HG02981 (cell line): ENCODE measurements around the gene PCF11.
"Not testable (repeated sequence)": the region's sequence is repeated elsewhere in the genome, so short reads cannot be mapped to it uniquely, and the experiment has no call there.

Source experiments
- ATAC-seq: cut with Tn5 transposase; IDR thresholded peaks from one replicate; pipeline ENCODE4 v1.9.1; 2021; ENCODE audit warnings: mild to moderate bottlenecking, moderate library complexity; ENCODE audit not compliant: unreplicated experiment

Gene PCF11, protein sequence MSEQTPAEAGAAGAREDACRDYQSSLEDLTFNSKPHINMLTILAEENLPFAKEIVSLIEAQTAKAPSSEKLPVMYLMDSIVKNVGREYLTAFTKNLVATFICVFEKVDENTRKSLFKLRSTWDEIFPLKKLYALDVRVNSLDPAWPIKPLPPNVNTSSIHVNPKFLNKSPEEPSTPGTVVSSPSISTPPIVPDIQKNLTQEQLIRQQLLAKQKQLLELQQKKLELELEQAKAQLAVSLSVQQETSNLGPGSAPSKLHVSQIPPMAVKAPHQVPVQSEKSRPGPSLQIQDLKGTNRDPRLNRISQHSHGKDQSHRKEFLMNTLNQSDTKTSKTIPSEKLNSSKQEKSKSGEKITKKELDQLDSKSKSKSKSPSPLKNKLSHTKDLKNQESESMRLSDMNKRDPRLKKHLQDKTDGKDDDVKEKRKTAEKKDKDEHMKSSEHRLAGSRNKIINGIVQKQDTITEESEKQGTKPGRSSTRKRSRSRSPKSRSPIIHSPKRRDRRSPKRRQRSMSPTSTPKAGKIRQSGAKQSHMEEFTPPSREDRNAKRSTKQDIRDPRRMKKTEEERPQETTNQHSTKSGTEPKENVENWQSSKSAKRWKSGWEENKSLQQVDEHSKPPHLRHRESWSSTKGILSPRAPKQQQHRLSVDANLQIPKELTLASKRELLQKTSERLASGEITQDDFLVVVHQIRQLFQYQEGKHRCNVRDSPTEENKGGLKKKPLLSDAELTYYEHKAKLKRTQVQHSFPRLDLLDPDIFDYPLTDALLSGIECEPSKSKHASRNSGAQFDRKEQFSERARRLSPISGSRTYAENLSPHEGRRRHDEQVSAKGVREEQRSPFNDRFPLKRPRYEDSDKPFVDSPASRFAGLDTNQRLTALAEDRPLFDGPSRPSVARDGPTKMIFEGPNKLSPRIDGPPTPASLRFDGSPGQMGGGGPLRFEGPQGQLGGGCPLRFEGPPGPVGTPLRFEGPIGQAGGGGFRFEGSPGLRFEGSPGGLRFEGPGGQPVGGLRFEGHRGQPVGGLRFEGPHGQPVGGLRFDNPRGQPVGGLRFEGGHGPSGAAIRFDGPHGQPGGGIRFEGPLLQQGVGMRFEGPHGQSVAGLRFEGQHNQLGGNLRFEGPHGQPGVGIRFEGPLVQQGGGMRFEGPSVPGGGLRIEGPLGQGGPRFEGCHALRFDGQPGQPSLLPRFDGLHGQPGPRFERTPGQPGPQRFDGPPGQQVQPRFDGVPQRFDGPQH (N-terminal part only)

DNA sequence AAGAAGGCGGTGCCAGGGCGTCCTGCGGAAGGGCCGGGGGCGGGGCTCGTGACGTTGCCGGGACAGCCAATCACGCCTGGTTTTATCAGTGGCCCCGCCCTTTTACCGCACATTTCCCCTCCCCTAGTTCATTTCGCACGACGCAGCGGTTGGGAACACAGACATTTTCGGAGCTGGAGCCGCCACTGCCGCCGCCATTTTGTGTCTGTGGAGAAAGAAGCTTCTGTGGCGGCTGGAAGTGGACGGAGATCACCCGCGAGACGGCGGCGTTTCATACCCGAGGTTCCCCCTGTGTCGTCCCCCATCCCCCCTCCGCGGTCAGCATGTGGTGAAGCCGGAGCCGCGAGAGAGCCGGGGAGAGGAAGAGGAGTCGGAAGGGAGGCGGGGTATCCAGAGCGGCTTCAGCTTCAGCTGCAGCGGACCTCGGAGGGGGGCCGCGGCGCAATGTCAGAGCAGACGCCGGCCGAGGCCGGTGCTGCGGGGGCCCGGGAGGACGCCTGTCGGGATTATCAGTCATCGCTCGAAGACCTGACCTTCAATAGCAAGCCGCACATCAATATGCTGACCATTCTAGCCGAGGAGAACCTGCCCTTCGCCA lies at the start of gene PCF11:
Gene PCF11 (plus strand): TSS at position 136 of the 598 bp plus-strand sequence. CDS start 309 bp downstream, at position 445.
- ATAC-seq, result peak; percentile 3

DNA sequence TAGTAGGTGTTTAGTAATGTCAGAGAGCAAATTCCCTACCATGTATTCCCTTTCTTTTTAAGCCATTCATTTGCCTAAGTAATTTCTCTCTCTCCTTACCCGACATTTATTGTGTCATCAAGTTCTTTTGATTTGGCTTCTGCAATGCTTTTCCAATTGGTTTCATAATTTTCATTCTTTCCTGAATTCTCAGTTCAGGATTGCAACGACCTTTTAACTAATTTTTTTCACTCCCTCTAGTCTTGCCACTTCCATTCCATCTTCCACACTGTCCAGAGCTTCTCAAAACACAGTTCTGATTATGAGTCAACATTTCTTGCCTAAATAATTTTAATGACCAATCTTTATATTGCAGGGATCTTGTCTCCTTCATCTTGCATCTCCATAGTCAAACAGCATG lies 44.0 kb upstream of the PCF11 start:
- no peak for ATAC-seq

DNA sequence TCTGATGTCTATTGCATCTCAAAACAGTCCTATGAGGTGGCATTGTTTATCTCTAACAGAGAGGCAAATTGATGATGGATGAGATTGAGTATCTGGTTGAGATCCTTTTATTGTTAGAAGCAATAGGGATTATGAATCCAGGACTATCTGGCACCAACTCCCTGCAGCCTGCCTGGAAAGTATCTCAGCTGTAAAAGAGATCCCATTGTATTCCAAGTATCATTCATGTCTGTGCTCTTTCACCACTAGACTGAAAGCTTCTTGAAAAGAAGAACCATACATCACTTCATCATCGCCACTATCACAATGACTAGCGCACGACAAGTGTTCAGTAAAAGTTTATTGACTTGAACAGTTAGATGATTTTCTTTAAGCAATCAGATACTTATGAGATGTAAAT lies 41.9 kb upstream of the PCF11 start:
- no peak for ATAC-seq

DNA sequence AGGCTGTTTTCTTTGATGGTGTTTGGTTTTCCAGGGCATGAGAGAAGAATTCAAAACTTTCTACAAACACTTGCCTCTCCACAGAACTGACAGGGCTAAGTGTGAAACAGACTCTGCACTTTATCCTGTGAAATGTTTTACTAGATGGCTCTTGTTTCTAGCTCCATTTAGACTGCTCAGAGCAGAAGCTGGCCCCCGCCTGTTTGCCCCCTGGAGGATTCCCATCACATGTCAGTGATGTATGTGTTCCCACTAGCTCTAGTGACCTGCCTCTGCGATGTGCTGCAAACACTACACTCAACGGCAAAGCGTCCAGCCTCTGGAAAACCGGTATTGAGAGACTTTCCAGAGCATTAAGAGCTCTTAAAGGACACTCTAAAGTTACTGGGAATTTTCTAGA lies 41.4 kb upstream of the PCF11 start:
- no peak for ATAC-seq

DNA sequence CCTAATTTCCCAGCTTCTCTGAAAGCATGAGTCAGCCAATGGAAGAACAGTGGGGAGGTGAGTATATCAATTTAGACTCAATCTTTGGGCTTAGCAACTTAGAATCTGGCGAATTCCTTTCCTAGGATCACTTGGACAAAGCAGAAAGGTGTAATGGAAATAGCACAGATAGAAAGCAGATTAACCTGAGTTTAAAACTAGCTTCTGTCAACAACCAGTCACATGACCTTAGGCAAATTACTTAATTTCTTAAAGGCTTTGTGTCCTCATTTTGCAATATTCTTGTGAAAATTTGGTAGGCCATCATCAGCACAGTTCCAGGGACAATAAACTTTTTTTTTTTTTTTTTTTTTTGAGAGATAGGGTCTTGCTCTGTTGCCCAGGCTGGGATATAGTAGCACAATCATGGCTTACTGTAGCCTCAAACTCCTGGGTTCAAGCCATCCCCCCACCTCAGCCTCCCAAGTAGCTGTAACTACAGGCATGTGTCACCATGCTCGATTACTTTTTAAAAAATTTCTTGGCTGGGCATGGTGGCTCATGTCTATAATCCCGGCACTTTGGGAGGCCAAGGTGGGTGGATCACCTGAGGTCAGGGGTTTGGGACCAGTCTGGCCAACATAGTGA lies 40.8 kb upstream of the PCF11 start:
- ATAC-seq, result no peak

DNA sequence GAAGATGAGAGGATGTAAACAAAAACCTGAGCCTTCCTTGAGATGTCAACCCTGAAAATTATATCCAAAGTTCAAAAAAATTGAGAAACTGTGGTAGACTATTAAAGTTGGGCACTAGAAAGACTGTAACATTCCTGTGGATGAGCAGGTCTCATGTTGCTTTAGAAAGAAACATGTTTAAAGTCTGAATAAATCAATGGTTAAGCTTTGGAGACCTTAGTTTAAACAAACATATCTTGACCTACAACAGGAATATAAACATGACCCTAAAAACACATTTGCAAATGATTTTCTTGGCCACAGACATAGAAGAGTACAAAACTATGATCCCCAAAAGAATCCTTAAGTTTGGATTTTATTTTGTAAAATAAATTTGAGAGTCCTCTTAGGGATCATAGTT lies 38.1 kb upstream of the PCF11 start:
- ATAC-seq, result no peak

DNA sequence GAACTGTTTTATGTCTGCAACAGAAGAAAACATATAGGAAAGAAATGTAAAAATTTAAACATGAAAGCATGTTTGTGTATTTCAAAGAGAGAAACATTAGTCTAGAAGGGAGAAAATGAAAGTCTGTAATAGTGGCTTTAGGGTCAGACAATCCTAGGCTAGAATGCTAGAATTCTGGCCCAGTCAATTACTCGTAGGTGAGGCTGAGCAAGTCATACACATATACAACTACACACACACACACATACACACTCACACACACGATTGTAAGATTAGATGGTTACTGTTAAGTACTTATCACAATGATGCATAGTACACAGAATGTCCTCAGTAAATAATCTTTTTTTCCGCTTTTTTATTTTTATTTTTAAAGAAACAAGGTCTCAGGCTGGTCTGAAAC lies 37.7 kb upstream of the PCF11 start:
- ATAC-seq, result no peak

DNA sequence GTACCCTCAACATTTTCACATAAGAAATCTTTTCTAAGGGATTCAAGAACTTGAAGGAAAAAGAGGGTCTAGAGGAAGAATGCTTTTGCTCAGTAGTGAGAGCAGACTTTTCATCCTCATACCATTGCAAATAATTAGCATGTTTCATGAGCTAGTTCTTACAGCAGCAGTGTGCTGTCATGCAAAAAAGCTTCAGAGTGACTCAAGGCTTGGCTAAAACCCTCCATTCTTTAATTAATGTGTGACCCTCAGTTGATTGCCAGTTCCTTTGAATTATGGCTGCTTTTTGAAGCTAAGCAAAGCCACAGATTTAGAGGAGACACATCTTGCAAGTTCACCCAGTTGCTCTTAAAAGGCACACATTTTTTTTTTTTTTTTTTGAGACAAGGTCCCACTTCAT lies 36.6 kb upstream of the PCF11 start:
- ATAC-seq, result no peak

DNA sequence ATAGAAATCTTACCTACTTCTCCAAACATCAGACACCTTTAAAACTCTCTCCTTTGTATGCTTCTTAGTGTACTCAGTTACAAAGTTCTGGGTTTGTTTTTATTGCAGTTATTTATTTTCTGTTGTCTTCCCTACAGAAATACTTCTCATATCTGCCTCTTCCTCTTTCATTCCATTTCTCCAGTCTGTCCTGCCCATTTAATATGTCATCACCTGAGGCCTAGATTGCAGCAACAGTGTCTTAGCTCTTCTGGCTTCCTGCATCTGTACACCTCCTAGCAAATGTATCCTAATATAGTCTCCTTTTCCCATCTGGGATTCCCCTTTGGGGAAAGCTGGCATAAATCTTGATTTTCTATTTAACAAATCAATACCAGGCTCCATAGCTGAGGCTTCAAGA lies 34.9 kb upstream of the PCF11 start:
- no peak for ATAC-seq

DNA sequence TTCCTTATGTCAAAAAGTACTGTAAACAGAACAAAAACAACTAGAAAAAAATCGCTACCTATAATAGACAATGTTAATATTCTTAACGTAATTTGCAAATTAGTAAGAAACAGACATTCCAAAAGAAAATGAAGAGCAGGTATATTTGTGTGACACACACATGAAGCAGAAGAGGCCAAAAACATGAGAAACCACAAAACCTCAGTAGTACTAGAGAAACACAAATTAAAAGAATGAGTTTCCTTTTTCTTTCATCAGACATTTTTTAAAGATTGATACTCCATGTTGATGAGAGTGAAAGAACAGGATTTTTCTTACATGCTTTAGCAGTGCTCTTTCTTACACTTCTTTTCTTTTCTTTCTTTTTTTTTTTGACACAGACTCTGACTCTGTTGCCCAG lies 34.2 kb upstream of the PCF11 start:
- ATAC-seq, result no peak

DNA sequence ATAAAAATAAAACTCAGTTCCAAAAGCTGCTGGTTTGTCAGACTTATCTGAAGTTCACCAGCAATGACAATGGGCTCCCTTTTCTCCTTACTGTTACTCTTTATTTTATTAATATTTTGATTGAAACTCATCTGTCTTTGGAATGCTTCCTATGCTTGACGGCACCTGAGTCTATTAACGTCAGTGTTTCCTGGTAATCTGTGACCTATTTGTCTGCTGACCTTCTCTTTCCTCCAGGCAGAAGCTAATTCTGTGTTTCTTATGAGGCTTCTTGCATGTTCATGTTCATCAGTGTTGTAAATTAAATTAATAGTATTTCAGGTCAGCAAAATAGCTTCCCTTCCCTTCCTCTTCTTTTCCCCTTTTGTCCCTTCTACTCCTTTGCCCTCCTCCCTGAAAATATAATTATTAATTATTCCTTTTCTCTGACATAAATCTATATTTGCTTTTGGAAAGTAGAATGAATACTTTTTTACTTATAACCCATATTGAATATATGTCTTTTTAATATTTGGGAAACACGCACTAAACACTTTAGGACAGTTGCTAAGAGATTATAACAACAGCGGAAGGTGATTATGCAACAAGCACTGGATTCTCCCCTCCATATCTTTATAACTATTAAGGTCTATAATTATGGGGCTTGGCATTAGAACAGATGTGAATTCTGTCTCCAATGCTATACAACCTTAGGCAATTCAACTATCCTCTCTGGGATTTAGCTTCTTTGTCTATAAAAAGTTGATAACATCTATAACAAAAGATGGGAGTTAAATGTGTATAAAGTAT lies 32.1 kb upstream of the PCF11 start:
- no peak for ATAC-seq

DNA sequence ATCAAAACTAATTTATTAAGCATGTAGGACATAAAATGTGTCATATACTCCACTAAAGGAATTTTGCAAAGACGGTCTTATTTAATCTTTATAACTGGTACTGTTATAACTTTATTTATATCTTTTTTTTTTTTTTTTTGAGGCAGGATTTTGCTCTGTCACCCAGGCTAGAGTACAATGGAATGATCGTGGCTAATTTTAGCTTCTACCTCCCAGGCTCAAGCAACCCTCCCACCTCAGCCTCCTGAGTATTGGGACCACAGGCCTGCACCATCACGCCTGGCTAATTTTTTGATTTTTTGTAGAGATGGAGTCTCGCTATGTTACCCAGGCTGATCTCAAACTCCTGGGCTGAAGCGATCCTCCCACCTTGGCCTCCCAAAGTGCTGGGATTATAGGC lies 31.4 kb upstream of the PCF11 start:
- ATAC-seq, result no peak

DNA sequence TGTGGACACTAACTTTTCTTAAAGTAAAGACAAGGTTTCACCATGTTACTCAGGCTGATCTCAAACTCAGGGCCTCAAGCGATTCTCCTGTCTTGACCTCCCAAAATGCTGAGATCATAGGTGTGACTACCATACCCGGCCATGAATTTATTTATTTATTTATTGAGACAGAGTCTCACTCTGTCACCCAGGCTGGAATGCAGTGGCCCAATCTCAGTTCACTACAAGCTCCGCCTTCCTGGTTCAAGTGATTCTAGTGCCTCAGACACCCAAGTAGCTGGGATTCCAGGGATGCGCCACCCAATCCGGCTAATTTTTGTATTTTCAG lies 29.7 kb upstream of the PCF11 start:
- ATAC-seq, result no peak

DNA sequence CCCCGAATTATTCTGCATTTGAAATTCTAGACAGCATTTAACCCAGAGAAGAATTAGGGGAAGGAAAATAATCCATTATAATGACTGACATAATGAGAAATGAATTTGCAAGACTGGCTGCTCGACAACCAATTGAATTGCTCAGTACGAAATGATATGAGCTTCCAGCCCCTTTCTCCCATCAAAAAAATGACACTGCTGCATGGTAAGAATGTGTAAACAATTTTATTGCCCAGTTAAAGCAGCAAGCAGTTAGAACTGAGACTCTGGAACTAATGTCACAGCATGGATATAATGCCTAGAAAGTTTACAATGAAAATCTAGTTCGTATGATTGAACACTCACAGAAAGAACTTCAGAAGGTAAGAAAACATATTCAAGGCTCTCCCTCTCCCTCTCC lies 24.7 kb upstream of the PCF11 start:
- ATAC-seq, result no peak

DNA sequence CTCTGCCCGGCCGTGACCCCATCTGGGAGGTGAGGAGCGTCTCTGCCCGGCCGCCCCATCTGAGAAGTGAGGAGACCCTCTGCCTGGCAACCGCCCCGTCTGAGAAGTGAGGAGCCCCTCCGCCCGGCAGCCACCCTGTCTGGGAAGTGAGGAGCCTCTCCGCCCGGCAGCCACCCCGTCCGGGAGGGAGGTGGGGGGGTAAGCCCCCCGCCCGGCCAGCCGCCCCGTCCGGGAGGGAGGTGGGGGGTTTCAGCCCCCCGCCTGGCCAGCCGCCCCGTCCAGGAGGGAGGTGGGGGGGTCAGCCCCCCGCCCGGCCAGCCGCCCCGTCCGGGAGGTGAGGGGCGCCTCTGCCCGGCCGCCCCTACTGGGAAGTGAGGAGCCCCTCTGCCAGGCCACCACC lies 23.7 kb upstream of the PCF11 start:
- ATAC-seq, result not testable (repeated sequence)

DNA sequence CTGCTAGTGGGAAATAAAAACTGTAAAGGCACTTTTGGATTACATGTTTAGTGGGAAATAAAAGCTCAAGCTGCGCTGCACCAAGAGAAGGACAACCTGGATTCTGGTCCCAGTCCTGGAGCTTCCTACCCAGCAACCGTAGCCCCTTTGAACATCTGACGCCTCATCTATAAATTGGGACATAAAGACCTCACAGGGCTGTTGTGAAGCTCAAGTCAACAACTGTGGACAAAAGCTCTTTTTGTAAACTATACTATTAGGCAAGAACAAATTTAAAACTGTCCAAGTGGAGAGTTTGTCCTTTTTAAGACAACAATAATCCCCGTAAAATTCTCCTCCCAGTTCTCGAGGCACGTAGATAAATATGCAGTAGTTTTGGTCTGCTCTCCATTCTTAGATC lies 17.6 kb upstream of the PCF11 start:
- ATAC-seq, result no peak

DNA sequence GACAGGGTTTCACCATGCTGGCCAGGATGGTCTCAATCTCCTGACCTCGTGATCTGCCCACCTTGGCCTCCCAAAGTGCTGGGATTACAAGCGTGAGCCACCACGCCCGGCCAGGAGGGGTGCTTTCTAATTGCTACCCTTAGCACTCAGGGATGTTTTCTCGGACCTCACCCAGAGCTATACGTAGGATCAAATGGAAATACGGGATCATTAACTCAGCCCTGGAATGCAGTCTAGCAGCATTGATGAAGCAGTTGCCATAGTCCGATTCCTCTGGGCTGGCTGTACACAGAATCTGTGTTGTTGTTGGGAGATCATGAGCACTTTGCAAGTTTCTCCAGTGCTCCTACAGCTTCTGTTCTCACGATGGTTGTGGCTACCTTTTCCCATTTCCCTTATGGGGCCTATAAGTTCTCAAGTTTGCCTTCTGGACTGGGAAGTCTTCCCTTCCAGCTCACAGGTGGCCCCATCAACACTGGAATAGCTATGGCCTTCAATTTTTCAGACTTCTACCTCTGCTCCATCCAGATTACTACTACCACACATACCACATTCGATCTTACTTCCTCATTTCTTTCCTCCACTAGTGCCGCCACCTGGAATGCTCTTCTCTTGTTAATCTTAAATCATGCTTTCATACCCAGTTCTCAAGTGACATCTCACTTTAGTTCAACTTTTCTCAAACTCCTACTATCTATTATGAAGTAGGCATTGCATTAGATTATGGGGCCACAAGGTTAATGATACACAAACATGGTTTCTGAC lies 16.1 kb upstream of the PCF11 start:
- peak; percentile 94 for ATAC-seq

DNA sequence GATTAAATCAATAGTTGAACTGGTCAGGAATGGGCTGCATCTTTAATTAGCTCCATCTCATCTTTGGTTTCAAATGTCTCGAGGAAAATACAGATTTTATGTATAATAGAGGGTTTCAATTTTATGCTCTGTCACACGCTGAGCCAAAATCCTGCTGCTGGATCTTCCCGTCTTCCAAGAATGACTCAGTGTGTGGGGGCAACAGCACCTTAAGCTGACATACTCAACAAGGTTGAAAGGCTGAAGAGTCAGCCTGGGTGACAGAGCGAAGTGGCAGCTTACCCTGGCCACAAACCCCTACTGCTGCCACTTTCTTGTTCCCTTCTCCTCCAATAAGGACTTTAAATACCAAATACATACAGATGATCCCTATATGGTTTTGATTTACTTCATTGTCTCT lies 9.0 kb upstream of the PCF11 start:
- ATAC-seq, result no peak

DNA sequence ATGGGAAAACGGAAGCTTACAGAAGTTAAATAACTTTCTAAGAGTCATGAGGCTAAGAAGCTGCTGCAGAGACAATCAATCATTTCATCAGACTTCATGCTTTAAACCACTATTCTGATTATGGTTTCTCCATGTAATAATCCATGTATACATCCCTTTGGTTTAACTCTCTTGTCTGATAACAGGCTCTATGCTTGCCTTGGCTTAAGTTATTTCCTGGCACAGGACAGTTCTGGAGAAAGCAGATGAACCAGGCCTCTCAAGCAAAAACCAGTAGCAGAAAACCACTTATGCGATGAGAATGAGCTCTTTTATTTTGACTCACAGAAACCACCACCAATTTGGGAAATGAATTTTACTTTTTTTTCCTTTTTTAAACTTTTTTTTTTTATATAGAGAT lies 6.5 kb upstream of the PCF11 start:
- no peak for ATAC-seq
